Mesendoderm (in vitro differentiated cells): ENCODE results near the gene SEC11C.
"Not testable (repeated sequence)": the region's sequence is repeated elsewhere in the genome, so short reads cannot be mapped to it uniquely, and the experiment has no call there.

Experiments
- DNase-seq: peaks from one replicate; pipeline ENCODE4 v3.0.0; 2013
- H2AK5ac ChIP-seq: 2 replicates; pipeline ENCODE4 v1.6.1; 2013; ENCODE audit warnings: low read length, inconsistent platforms
- H2BK120ac ChIP-seq: 2 replicates; pipeline ENCODE4 v1.6.1; 2013; ENCODE audit warnings: low read depth, mild to moderate bottlenecking, low read length, moderate library complexity, mixed read lengths
- H2BK15ac ChIP-seq: replicated peaks from 2 replicates; pipeline ENCODE4 v1.6.1; 2013; ENCODE audit warnings: low read depth, mild to moderate bottlenecking, moderate library complexity
- H2BK5ac ChIP-seq: 2 replicates; pipeline ENCODE4 v1.6.1; 2013; ENCODE audit warnings: low read length, inconsistent platforms
- H3K18ac ChIP-seq: 2 replicates; pipeline ENCODE4 v1.6.1; 2013; ENCODE audit warnings: mild to moderate bottlenecking, low read length, mixed read lengths
- H3K23ac ChIP-seq: one replicate; pipeline ENCODE4 v1.6.1; 2013; ENCODE audit warnings: low read length
- H3K27ac ChIP-seq: 2 replicates; pipeline ENCODE4 v1.5.1; 2013; ENCODE audit warnings: low read depth, mild to moderate bottlenecking, inconsistent platforms, low read length, moderate library complexity
- H3K27me3 ChIP-seq: 2 replicates; pipeline ENCODE4 v1.6.1; 2013; ENCODE audit warnings: low read length, control low read depth, mild to moderate bottlenecking, inconsistent platforms; ENCODE audit not compliant: insufficient read depth, poor library complexity
- H3K36me3 ChIP-seq: 2 replicates; pipeline ENCODE4 v1.6.1; 2013; ENCODE audit warnings: low read length, inconsistent platforms; ENCODE audit not compliant: control insufficient read depth, insufficient read depth
- H3K4ac ChIP-seq: one replicate; pipeline ENCODE4 v1.6.1; 2013; ENCODE audit warnings: low read depth, mild to moderate bottlenecking, low read length, moderate library complexity
- H3K4me1 ChIP-seq: 2 replicates; pipeline ENCODE4 v1.6.1; 2013; ENCODE audit warnings: low read depth, low read length, inconsistent platforms; ENCODE audit not compliant: control insufficient read depth
- H3K4me2 ChIP-seq: 2 replicates; pipeline ENCODE4 v1.6.1; 2013; ENCODE audit warnings: low read length
- H3K4me3 ChIP-seq: 2 replicates; pipeline ENCODE4 v1.5.1; 2013; ENCODE audit warnings: mild to moderate bottlenecking, low read length
- H3K56ac ChIP-seq: one replicate; pipeline ENCODE4 v1.6.1; 2013; ENCODE audit warnings: low read length
- H3K79me1 ChIP-seq: 2 replicates; pipeline ENCODE4 v1.6.1; 2013; ENCODE audit warnings: low read length, inconsistent platforms
- H3K79me2 ChIP-seq: 2 replicates; pipeline ENCODE4 v1.6.1; 2013; ENCODE audit warnings: mild to moderate bottlenecking, low read length; ENCODE audit not compliant: control insufficient read depth, insufficient read depth
- H3K9ac ChIP-seq: 2 replicates; pipeline ENCODE4 v1.6.1; 2013; ENCODE audit warnings: low read length, inconsistent platforms
- H4K5ac ChIP-seq: one replicate; pipeline ENCODE4 v1.6.1; 2013; ENCODE audit warnings: low read length
- H4K8ac ChIP-seq: one replicate; pipeline ENCODE4 v1.6.1; 2013; ENCODE audit warnings: low read depth, mild to moderate bottlenecking, control low read depth, low read length, moderate library complexity
- WGBS: extraction: QIAGEN DNeasy Blood & Tissue Kit; methylation state at CpG from one replicate; pipeline ENCODE4 v1.1.7; 2013; ENCODE audit warnings: low lambda C conversion rate, missing lambda C conversion rate; ENCODE audit not compliant: insufficient coverage; ENCODE audit errors: extremely low coverage; 5-methylcytosine and 5-hydroxymethylcytosine counted together

The SEC11C gene

GRCh38 chr18:59142274-59142673 is 2.6 kb downstream of the SEC11C start:
- Histone ChIP-seq H2AK5ac (no peak overlapping the region), H3K27me3 (no peaks in the 10 kb centered on the region), H3K79me2 (peaks cover 4% of the 10 kb centered on the region), H4K8ac (no peak overlapping the region), H2BK5ac (no peak overlapping the region), H4K5ac (no peak overlapping the region), H2BK120ac (no peak overlapping the region), H3K23ac (no peak overlapping the region), H3K56ac (no peak overlapping the region), H3K4ac (no peak overlapping the region), H2BK15ac (no peak overlapping the region), H3K79me1 (peaks cover 5% of the 10 kb centered on the region), H3K36me3 (no peaks in the 10 kb centered on the region), H3K4me1 (no peaks in the 10 kb centered on the region), H3K18ac (no peak overlapping the region), H3K4me3 (no peak overlapping the region), H3K4me2 (no peak overlapping the region), H3K9ac (no peak overlapping the region), H3K27ac (no peak overlapping the region)
- DNase-seq, result no peak
- WGBS, result no CpG with 5 or more reads among the region's 6 CpGs

GRCh38 chr18:59142800-59143416 is 3.2 kb downstream of the SEC11C start:
- H3K56ac ChIP-seq, H2AK5ac ChIP-seq, H3K4me3 ChIP-seq, H3K9ac ChIP-seq, H3K27me3 ChIP-seq, H3K23ac ChIP-seq, H4K8ac ChIP-seq, DNase-seq, H3K4me1 ChIP-seq, H3K18ac ChIP-seq, H2BK120ac ChIP-seq, H3K27ac ChIP-seq, H2BK15ac ChIP-seq, H3K36me3 ChIP-seq, H2BK5ac ChIP-seq, H3K79me1 ChIP-seq, H3K4ac ChIP-seq, H4K5ac ChIP-seq, H3K4me2 ChIP-seq, H3K79me2 ChIP-seq: not testable (repeated sequence)
- WGBS, result no CpG with 5 or more reads among the region's 11 CpGs

- DNase-seq, result no peak
- Histone ChIP-seq H3K4me2 (no peak overlapping the region), H3K79me2 (peaks cover 4% of the 10 kb centered on the region), H3K18ac (no peak overlapping the region), H3K4me3 (no peak overlapping the region), H4K5ac (no peak overlapping the region), H3K79me1 (peaks cover 5% of the 10 kb centered on the region), H3K23ac (no peak overlapping the region), H3K9ac (no peak overlapping the region), H3K4ac (no peak overlapping the region), H2AK5ac (no peak overlapping the region), H2BK120ac (no peak overlapping the region), H3K4me1 (no peaks in the 10 kb centered on the region), H2BK15ac (no peak overlapping the region), H3K56ac (no peak overlapping the region), H3K36me3 (no peaks in the 10 kb centered on the region), H4K8ac (no peak overlapping the region), H2BK5ac (no peak overlapping the region), H3K27ac (no peak overlapping the region), H3K27me3 (no peaks in the 10 kb centered on the region)
- no CpG with 5 or more reads among the region's 3 CpGs for WGBS
Measured at GRCh38 chr18:59143441-59143840, 3.8 kb downstream of the SEC11C start.

- H4K5ac ChIP-seq, result no peak overlapping the region
- no peak overlapping the region for H4K8ac ChIP-seq
- no peak overlapping the region for H2AK5ac ChIP-seq
- no peak overlapping the region for H3K4me2 ChIP-seq
- no peak for DNase-seq
- no peak overlapping the region for H3K4me3 ChIP-seq
- no peak overlapping the region for H3K18ac ChIP-seq
- H2BK5ac ChIP-seq, result no peak overlapping the region
- H3K27me3 ChIP-seq, result no peaks in the 10 kb centered on the region
- H2BK120ac ChIP-seq, result no peak overlapping the region
- no peak overlapping the region for H3K56ac ChIP-seq
- H3K4ac ChIP-seq, result no peak overlapping the region
- H3K27ac ChIP-seq, result no peak overlapping the region
- no peaks in the 10 kb centered on the region for H3K4me1 ChIP-seq
- H3K79me2 ChIP-seq, result peaks cover 4% of the 10 kb centered on the region
- H2BK15ac ChIP-seq, result no peak overlapping the region
- no peak overlapping the region for H3K9ac ChIP-seq
- no peaks in the 10 kb centered on the region for H3K36me3 ChIP-seq
- H3K23ac ChIP-seq, result no peak overlapping the region
- peaks cover 5% of the 10 kb centered on the region for H3K79me1 ChIP-seq
Measured at GRCh38 chr18:59144483-59144882, 4.8 kb downstream of the SEC11C start.

GRCh38 chr18:59145055-59145454 is 5.4 kb downstream of the SEC11C start:
- no peak overlapping the region for H3K27ac ChIP-seq

GRCh38 chr18:59148192-59148591 is 8.5 kb downstream of the SEC11C start:
- Histone ChIP-seq H3K23ac (no peak overlapping the region), H3K27ac (no peak overlapping the region), H3K79me1 (peaks cover 2% of the 10 kb centered on the region), H2BK120ac (no peak overlapping the region), H3K4me1 (no peaks in the 10 kb centered on the region), H3K4me3 (no peak overlapping the region), H3K9ac (no peak overlapping the region), H3K4me2 (no peak overlapping the region), H4K8ac (no peak overlapping the region), H3K79me2 (no peaks in the 10 kb centered on the region), H4K5ac (no peak overlapping the region), H3K36me3 (no peaks in the 10 kb centered on the region), H3K4ac (no peak overlapping the region), H3K27me3 (no peaks in the 10 kb centered on the region), H3K18ac (no peak overlapping the region), H2BK5ac (no peak overlapping the region), H2AK5ac (no peak overlapping the region), H3K56ac (no peak overlapping the region), H2BK15ac (no peak overlapping the region)
- WGBS, result no CpG with 5 or more reads among the region's 8 CpGs
- no peak for DNase-seq

More at GRCh38 chr18:59145055-59145454, 5.4 kb downstream of the SEC11C start:
- no peaks in the 10 kb centered on the region for H3K36me3 ChIP-seq
- H2BK120ac ChIP-seq, result no peak overlapping the region
- H3K4me1 ChIP-seq, result no peaks in the 10 kb centered on the region
- H3K79me1 ChIP-seq, result peaks cover 5% of the 10 kb centered on the region
- H4K8ac ChIP-seq, result no peak overlapping the region
- H3K79me2 ChIP-seq, result peaks cover 4% of the 10 kb centered on the region
- no peak overlapping the region for H4K5ac ChIP-seq
- no peak overlapping the region for H3K4me2 ChIP-seq
- no peak overlapping the region for H3K23ac ChIP-seq
- H2BK5ac ChIP-seq, result no peak overlapping the region
- DNase-seq, result no peak
- H2BK15ac ChIP-seq, result no peak overlapping the region
- no peak overlapping the region for H2AK5ac ChIP-seq
- H3K4me3 ChIP-seq, result no peak overlapping the region
- H3K9ac ChIP-seq, result no peak overlapping the region
- H3K27me3 ChIP-seq, result no peaks in the 10 kb centered on the region
- no peak overlapping the region for H3K18ac ChIP-seq
- WGBS, result no CpG with 5 or more reads among the region's 4 CpGs
- H3K4ac ChIP-seq, result no peak overlapping the region
- no peak overlapping the region for H3K56ac ChIP-seq
